A549 (cell line): Measurements from ENCODE around the gene SLC3A2. TPM values are rescaled to one million over a fixed set of nuclear protein-coding genes. Genes with fewer than 3 reads are reported as not detected.

ENCODE experiments used
- ATAC-seq, 2 experiments: fragments of 200-7000 bp in 1 of 2; fragments of >200 bp in 1 of 2; cut with Nextera tagmentation in 1 of 2; cut with Tn5 transposase in 1 of 2; 3 replicates each; pipeline versions ENCODE4 v1.8.0 to v1.9.1; 2018 to 2020; ENCODE audit warnings: mild to moderate bottlenecking in 1 of 2, moderate library complexity in 1 of 2
- CTCF ChIA-PET: fragments of 300-600 bp; sonication (Branson Sonifier 250); formaldehyde crosslinking; extraction: SDS; loops from one replicate; lab custom pipeline; 2021; ENCODE audit warnings: antibody characterized with exemption, inconsistent platforms; lab: Yijun Ruan, JAX
- POLR2A ChIA-PET: fragments of 350-600 bp; formaldehyde crosslinking; extraction: SDS; loops from one replicate; lab custom pipeline; 2021; ENCODE audit warnings: antibody characterized with exemption, inconsistent platforms; lab: Yijun Ruan, JAX
- DNase-seq, 2 experiments: peaks; one replicate each; pipeline versions ENCODE4 v3.0.0 to v3.0.0-alpha.2; 2011 to 2016; ENCODE audit warnings: low read depth in 1 of 2, low spot score in 1 of 2
- FAIRE-seq: peaks from 2 replicates; lab custom pipeline; 2011; peaks lifted over from hg19 to GRCh38; lab: Jason Lieb, UNC
- H3K27ac ChIP-seq, 2 experiments: fragments of >200 bp; sonication (Bioruptor Twin); formaldehyde crosslinking; 3 replicates each; pipeline ENCODE4 v1.5.1; 2016 to 2017
- H3K4me1 ChIP-seq: fragments of >200 bp; sonication (Bioruptor Twin); formaldehyde crosslinking; 3 replicates; pipeline ENCODE4 v1.6.1; 2016
- H3K4me2 ChIP-seq: fragments of >200 bp; sonication (Bioruptor Twin); formaldehyde crosslinking; 3 replicates; pipeline ENCODE4 v1.6.1; 2016
- H3K4me3 ChIP-seq: fragments of >200 bp; sonication (Bioruptor Twin); formaldehyde crosslinking; 3 replicates; pipeline ENCODE4 v1.5.1; 2016
- H3K9me3 ChIP-seq: fragments of >200 bp; sonication (Bioruptor Twin); formaldehyde crosslinking; 3 replicates; pipeline ENCODE4 v1.6.1; 2016
- CEBPB ChIP-seq, 2 experiments: fragments of >200 bp in 1 of 2; sonication (Bioruptor Twin) in 1 of 2; formaldehyde crosslinking in 1 of 2; IDR thresholded peaks; 2 replicates each; pipeline ENCODE4 v1.6.1; 2012 to 2016
- CHD4 ChIP-seq: fragments of 200-600 bp; sonication (generic); IDR thresholded peaks from 2 replicates; pipeline ENCODE4 v1.6.1; 2016; ENCODE audit warnings: antibody characterized with exemption, mild to moderate bottlenecking, borderline replicate concordance
- EHF ChIP-seq: fragments of 250-450 bp; sonication (Bioruptor Pico); IDR thresholded peaks from 2 replicates; pipeline ENCODE4 v1.5.0; 2020; ENCODE audit warnings: mild to moderate bottlenecking
- ELK1 ChIP-seq: fragments of 150-350 bp; IDR thresholded peaks from 2 replicates; pipeline ENCODE4 v1.6.1; 2014; ENCODE audit warnings: low read depth, mild to moderate bottlenecking, low read length
- ESRRA ChIP-seq: fragments of 150-350 bp; IDR thresholded peaks from 2 replicates; pipeline ENCODE4 v1.6.1; 2014; ENCODE audit warnings: mild to moderate bottlenecking, low read length, borderline replicate concordance
- FOSB ChIP-seq: fragments of 250-450 bp; sonication (Bioruptor Pico); IDR thresholded peaks from 2 replicates; pipeline ENCODE4 v1.5.0; 2020; ENCODE audit warnings: mild to moderate bottlenecking, moderate library complexity
- FOXS1 ChIP-seq: fragments of 250-450 bp; sonication (Bioruptor Pico); IDR thresholded peaks from 2 replicates; pipeline ENCODE4 v1.5.0; 2020; ENCODE audit warnings: mild to moderate bottlenecking, moderate library complexity
- GATA3 ChIP-seq: IDR thresholded peaks from 2 replicates; pipeline ENCODE4 v1.6.1; 2012; ENCODE audit warnings: borderline replicate concordance
- HES2 ChIP-seq: fragments of >200 bp; sonication (Bioruptor Twin); formaldehyde crosslinking; IDR thresholded peaks from 2 replicates; pipeline ENCODE4 v1.6.1; 2016
- HMGXB4 ChIP-seq: fragments of 250-450 bp; sonication (Bioruptor Pico); IDR thresholded peaks from 2 replicates; pipeline ENCODE4 v1.5.0; 2021; ENCODE audit warnings: mild to moderate bottlenecking, moderate library complexity, borderline replicate concordance
- HOXB13 ChIP-seq: fragments of 250-450 bp; sonication (Bioruptor Pico); IDR thresholded peaks from 2 replicates; pipeline ENCODE4 v1.5.0; 2020; ENCODE audit warnings: low read depth, mild to moderate bottlenecking, moderate library complexity
- JUN ChIP-seq, 2 experiments: fragments of >200 bp; sonication (Bioruptor Twin); formaldehyde crosslinking; IDR thresholded peaks; 2 replicates in 1 of 2; 3 replicates in 1 of 2; pipeline ENCODE4 v1.6.1; 2016 to 2017
- MAFK ChIP-seq: fragments of 450-650 bp; IDR thresholded peaks from 2 replicates; pipeline ENCODE4 v1.6.1; 2014; ENCODE audit not compliant: partially characterized antibody
- MYC ChIP-seq: IDR thresholded peaks from 2 replicates; pipeline ENCODE4 v1.6.1; 2012; ENCODE audit warnings: mild to moderate bottlenecking, inconsistent platforms, low read length, improper control_type of control experiment, borderline replicate concordance
- NFE2L2 ChIP-seq: fragments of 150-350 bp; conservative IDR thresholded peaks from 2 replicates; pipeline ENCODE4 v1.6.1; 2014; ENCODE audit warnings: low read length
- NPAS2 ChIP-seq: fragments of 250-450 bp; sonication (Bioruptor Pico); IDR thresholded peaks from 2 replicates; pipeline ENCODE4 v1.8.0; 2022; ENCODE audit warnings: mild to moderate bottlenecking, moderate library complexity, borderline replicate concordance
- NR3C1 ChIP-seq: fragments of >200 bp; sonication (Bioruptor Twin); formaldehyde crosslinking; IDR thresholded peaks from 3 replicates; pipeline ENCODE4 v1.6.1; 2017
- POLR2A ChIP-seq: IDR thresholded peaks from 2 replicates; pipeline ENCODE4 v1.6.1; 2012; ENCODE audit warnings: mild to moderate bottlenecking, low read length
- POLR2AphosphoS2 ChIP-seq: conservative IDR thresholded peaks from 2 replicates; pipeline ENCODE4 v1.6.1; 2012; ENCODE audit warnings: low read length, improper control_type of control experiment, inconsistent platforms
- RAD21 ChIP-seq, 2 experiments: fragments of >200 bp in 1 of 2; sonication (Bioruptor Twin) in 1 of 2; formaldehyde crosslinking in 1 of 2; IDR thresholded peaks in 1 of 2; conservative IDR thresholded peaks in 1 of 2; 2 replicates in 1 of 2; 3 replicates in 1 of 2; pipeline ENCODE4 v1.6.1; 2012 to 2018; ENCODE audit warnings: inconsistent platforms in 1 of 2
- RFX5 ChIP-seq: fragments of 450-650 bp; IDR thresholded peaks from 2 replicates; pipeline ENCODE4 v1.7.1; 2014; ENCODE audit warnings: antibody characterized with exemption, mild to moderate bottlenecking, moderate library complexity
- ZFP36 ChIP-seq: fragments of 450-650 bp; IDR thresholded peaks from 2 replicates; pipeline ENCODE4 v1.6.1; 2014; ENCODE audit warnings: borderline replicate concordance; ENCODE audit not compliant: partially characterized antibody
- WGBS: methylation state at CpG from one replicate; pipeline ENCODE4 v1.1.6; 2017; ENCODE audit errors: missing lambda C conversion rate; 5-methylcytosine and 5-hydroxymethylcytosine counted together
- polyA plus RNA-seq, 4 experiments: library from polyadenylated mRNA; depleted of rRNA in 3 of 4; stranded (reverse); fragments of >200 nt; fragmentation: RNase III in 1 of 4; extraction: RNeasy Plus Mini Kit Qiagen cat#74134 plus additional on column Dnase treatment in 1 of 4; gene quantifications; 2 replicates in 3 of 4; 3 replicates in 1 of 4; pipeline ENCODE4 v1.2.3, GENCODE V29; 2011 to 2017
- TF ChIP-seq, protein P1 (sequence below): fragments of 250-450 bp; sonication (Bioruptor Pico); IDR thresholded peaks from 2 replicates; pipeline ENCODE4 v1.5.0; 2020; ENCODE audit warnings: low read depth, mild to moderate bottlenecking, moderate library complexity
- TF ChIP-seq, protein P2 (sequence below): fragments of 450-650 bp; IDR thresholded peaks from 2 replicates; pipeline ENCODE4 v1.6.1; 2014; ENCODE audit warnings: antibody characterized with exemption

SLC3A2 gene
- polyA plus RNA-seq, 2 of the 4 experiments (the other 2 are of a cell fraction), result 1,007 to 1,064 TPM

DNA sequence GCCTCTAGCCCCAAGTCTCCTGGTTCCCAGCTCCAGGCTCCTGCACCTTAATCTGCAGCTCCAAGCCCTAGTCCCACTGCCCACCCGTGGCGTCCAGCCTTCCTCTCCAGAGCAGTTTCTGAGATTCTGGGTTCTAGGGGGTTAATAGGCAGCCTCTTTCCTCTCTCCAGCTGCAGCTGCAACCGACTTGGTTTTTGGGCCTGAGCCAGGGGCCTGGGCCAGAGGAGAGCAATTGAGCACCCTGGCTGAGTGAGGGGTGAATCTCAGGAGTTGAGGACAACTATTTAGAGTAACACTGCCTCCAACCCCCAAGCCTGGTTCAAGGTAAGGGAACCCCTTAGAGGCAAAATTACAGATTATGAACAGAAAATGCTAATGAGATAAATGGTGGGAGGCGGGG lies 49.5 kb downstream of the SLC3A2 start:
- Histone ChIP-seq H3K9me3 (no peaks in the 10 kb centered on the region), H3K4me2 (no peak overlapping the region), H3K4me3 (no peak overlapping the region), H3K27ac (no peak overlapping the region), H3K4me1 (peaks cover 9% of the 10 kb centered on the region; the same call in 1 of the 3 replicates)
- no peak for TF ChIP-seq HES2
- TF ChIP-seq, protein P1, sequence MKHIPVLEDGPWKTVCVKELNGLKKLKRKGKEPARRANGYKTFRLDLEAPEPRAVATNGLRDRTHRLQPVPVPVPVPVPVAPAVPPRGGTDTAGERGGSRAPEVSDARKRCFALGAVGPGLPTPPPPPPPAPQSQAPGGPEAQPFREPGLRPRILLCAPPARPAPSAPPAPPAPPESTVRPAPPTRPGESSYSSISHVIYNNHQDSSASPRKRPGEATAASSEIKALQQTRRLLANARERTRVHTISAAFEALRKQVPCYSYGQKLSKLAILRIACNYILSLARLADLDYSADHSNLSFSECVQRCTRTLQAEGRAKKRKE, result no peak
- no peak for TF ChIP-seq POLR2A
- TF ChIP-seq MYC, result no peak
- TF ChIP-seq FOSB, result no peak
- TF ChIP-seq RAD21 (conservative IDR thresholded peaks at IDR 0.05 in 1 of 2, IDR thresholded peaks at IDR 0.05 in 1 of 2), result no peak
- TF ChIP-seq NR3C1, result no peak
- TF ChIP-seq NFE2L2, result no peak
- no peak for TF ChIP-seq ZFP36
- no peak for TF ChIP-seq FOXS1 (CRISPR knock-in tag)
- TF ChIP-seq POLR2AphosphoS2, result no peak
- no peak for TF ChIP-seq HMGXB4 (CRISPR knock-in tag)
- no peak for TF ChIP-seq ESRRA
- no peak for TF ChIP-seq ELK1
- TF ChIP-seq CEBPB (IDR thresholded peaks at IDR 0.05), result no peak
- TF ChIP-seq JUN (IDR thresholded peaks at IDR 0.05), result no peak
- TF ChIP-seq CHD4, result no peak
- no peak for TF ChIP-seq NPAS2 (CRISPR knock-in tag)
- TF ChIP-seq, protein P2, sequence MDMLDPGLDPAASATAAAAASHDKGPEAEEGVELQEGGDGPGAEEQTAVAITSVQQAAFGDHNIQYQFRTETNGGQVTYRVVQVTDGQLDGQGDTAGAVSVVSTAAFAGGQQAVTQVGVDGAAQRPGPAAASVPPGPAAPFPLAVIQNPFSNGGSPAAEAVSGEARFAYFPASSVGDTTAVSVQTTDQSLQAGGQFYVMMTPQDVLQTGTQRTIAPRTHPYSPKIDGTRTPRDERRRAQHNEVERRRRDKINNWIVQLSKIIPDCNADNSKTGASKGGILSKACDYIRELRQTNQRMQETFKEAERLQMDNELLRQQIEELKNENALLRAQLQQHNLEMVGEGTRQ, result no peak
- 68% methylated on average over 3 of the region's 4 CpGs for WGBS
- FAIRE-seq, result no peak
- no peak for DNase-seq
- ChIA-PET CTCF (interaction anchor here (0.6 to 4.3 kb wide), 5 partner anchors 25 to 105 kb away, joined by 3 to 36 read pairs (median 6); no protein-coding TSS in a partner anchor), POLR2A (no interaction called here)
- no peak for ATAC-seq

DNA sequence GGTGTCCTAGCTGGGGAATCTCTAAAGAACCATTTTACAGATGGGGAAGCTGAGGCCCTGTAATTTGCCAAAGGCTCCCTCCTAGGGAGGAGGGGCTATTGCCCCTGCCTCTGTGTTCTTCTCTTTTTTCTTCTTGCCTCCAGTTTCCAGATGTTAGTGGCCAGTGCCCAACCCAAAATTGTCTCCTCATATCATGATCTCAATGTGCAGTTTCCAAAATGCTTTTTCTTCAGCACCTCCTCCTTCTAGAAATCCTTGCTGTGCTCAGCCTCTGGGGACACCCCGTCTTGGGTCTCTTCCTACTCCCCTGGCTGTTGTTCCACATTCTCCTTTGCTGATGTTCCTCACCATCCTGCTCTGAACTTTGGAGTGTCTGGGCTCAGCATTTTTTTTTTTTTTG lies 50.0 kb downstream of the SLC3A2 start:
- FAIRE-seq, result no peak
- POLR2A ChIA-PET, result no interaction called here
- no peak for DNase-seq

More for the DNA sequence above, 50.0 kb downstream of the SLC3A2 start:
- 35% methylated on average over 1 of the region's 1 CpG for WGBS
- no peak overlapping the region for H3K27ac ChIP-seq
- no peaks in the 10 kb centered on the region for H3K9me3 ChIP-seq
- peaks cover 9% of the 10 kb centered on the region; the same call in 1 of the 3 replicates for H3K4me1 ChIP-seq
- ATAC-seq, result no peak
- TF ChIP-seq HOXB13 (CRISPR knock-in tag), result no peak
- TF ChIP-seq GATA3, result no peak
- no peak for TF ChIP-seq RFX5
- no peak for TF ChIP-seq CEBPB (IDR thresholded peaks at IDR 0.05)
- no peak for TF ChIP-seq HMGXB4 (CRISPR knock-in tag)
- no peak for TF ChIP-seq EHF
- TF ChIP-seq MAFK, result no peak
- H3K4me2 ChIP-seq, result no peak overlapping the region
- CTCF ChIA-PET, result interaction anchor here (1.2 to 3.3 kb wide), 5 partner anchors 8 to 104 kb away, joined by 5 to 18 read pairs (median 6); no protein-coding TSS in a partner anchor
- no peak overlapping the region for H3K4me3 ChIP-seq
